H9 (cell line): ENCODE results near the gene KLF6. TPM values are rescaled to one million over a fixed set of nuclear protein-coding genes. Genes with fewer than 3 reads are reported as not detected.
A peak's percentile ranks its signal among the peaks of the same experiment; 100 is the strongest.

Experiments used
- DNase-seq: peaks from one replicate; pipeline ENCODE4 v3.0.0-alpha.2; 2017
- H2AFZ ChIP-seq: one replicate; pipeline ENCODE4 v1.6.1; 2013; ENCODE audit warnings: mild to moderate bottlenecking, low read length, control low read depth, moderate library complexity
- H2AK5ac ChIP-seq: 2 replicates; pipeline ENCODE4 v1.6.1; 2013; ENCODE audit warnings: low read length, control low read depth, mixed read lengths; ENCODE audit not compliant: insufficient read length
- H2BK120ac ChIP-seq: one replicate; pipeline ENCODE4 v1.6.1; 2013; ENCODE audit warnings: low read depth, mild to moderate bottlenecking, low read length, control low read depth, inconsistent platforms; ENCODE audit not compliant: poor library complexity, severe bottlenecking
- H2BK12ac ChIP-seq: 2 replicates; pipeline ENCODE4 v1.6.1; 2013; ENCODE audit warnings: low read length, control low read depth, mixed read lengths, low read depth; ENCODE audit not compliant: insufficient read length
- H2BK15ac ChIP-seq: 2 replicates; pipeline ENCODE4 v1.6.1; 2013; ENCODE audit warnings: low read depth, low read length, control low read depth
- H2BK20ac ChIP-seq: one replicate; pipeline ENCODE4 v1.6.1; 2013; ENCODE audit warnings: low read depth, mild to moderate bottlenecking, low read length, control low read depth, inconsistent platforms; ENCODE audit not compliant: poor library complexity, severe bottlenecking
- H2BK5ac ChIP-seq: 2 replicates; pipeline ENCODE4 v1.6.1; 2013; ENCODE audit warnings: low read length, control low read depth, mixed read lengths; ENCODE audit not compliant: insufficient read length
- H3K14ac ChIP-seq: 2 replicates; pipeline ENCODE4 v1.6.1; 2013; ENCODE audit warnings: low read length, control low read depth; ENCODE audit not compliant: insufficient read depth
- H3K18ac ChIP-seq: 2 replicates; pipeline ENCODE4 v1.6.1; 2013; ENCODE audit warnings: low read depth, mild to moderate bottlenecking, mixed read lengths, low read length, control low read depth; ENCODE audit not compliant: insufficient read length
- H3K23ac ChIP-seq: 2 replicates; pipeline ENCODE4 v1.6.1; 2013; ENCODE audit warnings: low read length, control low read depth, mixed read lengths, low read depth; ENCODE audit not compliant: insufficient read length
- H3K23me2 ChIP-seq: 2 replicates; pipeline ENCODE4 v1.6.1; 2013; ENCODE audit warnings: low read depth, mild to moderate bottlenecking, mixed read lengths, low read length, control low read depth; ENCODE audit not compliant: insufficient read length, poor library complexity, severe bottlenecking
- H3K27ac ChIP-seq: 2 replicates; pipeline ENCODE4 v1.5.1; 2013; ENCODE audit warnings: low read length, control low read depth, mixed read lengths, low read depth; ENCODE audit not compliant: insufficient read length
- H3K27me3 ChIP-seq: 2 replicates; pipeline ENCODE4 v1.6.1; 2013; ENCODE audit warnings: low read length, control low read depth, inconsistent platforms; ENCODE audit not compliant: insufficient read depth
- H3K4ac ChIP-seq: 2 replicates; pipeline ENCODE4 v1.6.1; 2013; ENCODE audit warnings: low read depth, mild to moderate bottlenecking, control low read depth, inconsistent platforms, low read length, moderate library complexity
- H3K4me1 ChIP-seq: 2 replicates; pipeline ENCODE4 v1.6.1; 2013; ENCODE audit warnings: low read length, control low read depth, inconsistent platforms; ENCODE audit not compliant: insufficient read depth
- H3K4me2 ChIP-seq: 2 replicates; pipeline ENCODE4 v1.6.1; 2013; ENCODE audit warnings: low read length, control low read depth, mixed read lengths; ENCODE audit not compliant: insufficient read length, insufficient read depth
- H3K56ac ChIP-seq: 2 replicates; pipeline ENCODE4 v1.6.1; 2013; ENCODE audit warnings: low read depth, mild to moderate bottlenecking, mixed read lengths, low read length, control low read depth; ENCODE audit not compliant: insufficient read length
- H3K79me1 ChIP-seq: 2 replicates; pipeline ENCODE4 v1.6.1; 2013; ENCODE audit warnings: low read depth, mild to moderate bottlenecking, moderate library complexity, low read length, control low read depth, inconsistent platforms; ENCODE audit not compliant: insufficient read depth, poor library complexity, severe bottlenecking
- H3K79me2 ChIP-seq: 2 replicates; pipeline ENCODE4 v1.6.1; 2013; ENCODE audit warnings: low read length, control low read depth, inconsistent platforms; ENCODE audit not compliant: insufficient read depth
- H3K9ac ChIP-seq: 2 replicates; pipeline ENCODE4 v1.6.1; 2013; ENCODE audit warnings: low read length, control low read depth, mixed read lengths; ENCODE audit not compliant: insufficient read length; ENCODE audit errors: extremely low read depth
- H3K9me3 ChIP-seq: one replicate; pipeline ENCODE4 v1.6.1; 2013; ENCODE audit warnings: low read depth, low read length, inconsistent platforms; ENCODE audit not compliant: control insufficient read depth
- H3T11ph ChIP-seq: one replicate; pipeline ENCODE4 v1.6.1; 2013; ENCODE audit warnings: mild to moderate bottlenecking, low read length, control low read depth, inconsistent platforms
- H4K20me1 ChIP-seq: one replicate; pipeline ENCODE4 v1.6.1; 2013; ENCODE audit not compliant: control insufficient read depth, insufficient read length, insufficient read depth
- H4K5ac ChIP-seq: 2 replicates; pipeline ENCODE4 v1.6.1; 2013; ENCODE audit warnings: low read depth, mild to moderate bottlenecking, mixed read lengths, low read length, control low read depth; ENCODE audit not compliant: insufficient read length
- H4K8ac ChIP-seq: replicated peaks from 2 replicates; pipeline ENCODE4 v1.6.1; 2013; ENCODE audit warnings: low read length, control low read depth, mixed read lengths, low read depth; ENCODE audit not compliant: insufficient read length
- H4K91ac ChIP-seq: 2 replicates; pipeline ENCODE4 v1.6.1; 2013; ENCODE audit warnings: low read depth, mild to moderate bottlenecking, moderate library complexity, mixed read lengths, low read length, control low read depth; ENCODE audit not compliant: insufficient read length
- H3K27ac Mint-ChIP-seq, 3 experiments: 2 replicates in 2 of 3; 3 replicates in 1 of 3; pipeline ENCODE4 v1.8.0; 2020 to 2021; ENCODE audit warnings: mixed read lengths in 3 of 3, mild to moderate bottlenecking in 1 of 3, moderate library complexity in 1 of 3
- H3K27me3 Mint-ChIP-seq: 2 replicates; pipeline ENCODE4 v1.8.0; 2021; ENCODE audit warnings: low read depth, mild to moderate bottlenecking, moderate library complexity, mixed read lengths
- H3K36me3 Mint-ChIP-seq, 3 experiments: 2 replicates in 2 of 3; 3 replicates in 1 of 3; pipeline ENCODE4 v1.8.0; 2020 to 2021; ENCODE audit warnings: low read depth in 3 of 3, mixed read lengths in 3 of 3; ENCODE audit not compliant: insufficient read depth in 1 of 3
- H3K4me1 Mint-ChIP-seq, 2 experiments: 2 replicates each; pipeline ENCODE4 v1.8.0; 2020; ENCODE audit warnings: mixed read lengths in 2 of 2
- H3K4me3 Mint-ChIP-seq, 2 experiments: 2 replicates in 1 of 2; 3 replicates in 1 of 2; pipeline ENCODE4 v1.8.0; 2020 to 2021; ENCODE audit warnings: mild to moderate bottlenecking in 2 of 2, mixed read lengths in 2 of 2, moderate library complexity in 1 of 2
- H3K9me3 Mint-ChIP-seq, 2 experiments: 2 replicates in 1 of 2; 3 replicates in 1 of 2; pipeline ENCODE4 v1.8.0; 2020; ENCODE audit warnings: mild to moderate bottlenecking in 2 of 2, mixed read lengths in 2 of 2, moderate library complexity in 1 of 2
- CTCF ChIP-seq: fragments of 200-600 bp; sonication (generic); conservative IDR thresholded peaks from 3 replicates; pipeline ENCODE4 v1.8.0; 2021; ENCODE audit warnings: antibody characterized with exemption, mild to moderate bottlenecking
- WGBS: extraction: QIAGEN DNeasy Blood & Tissue Kit; methylation state at CpG from one replicate; pipeline ENCODE4 v1.1.7; 2013; ENCODE audit warnings: missing lambda C conversion rate, low lambda C conversion rate, mixed read lengths; ENCODE audit not compliant: insufficient read length; ENCODE audit errors: extremely low coverage; 5-methylcytosine and 5-hydroxymethylcytosine counted together
- total RNA-seq: library from RNA; stranded (reverse); gene quantifications from 2 replicates; pipeline ENCODE4 v1.2.1, GENCODE V29; 2021

Gene KLF6
- total RNA-seq, 1 experiment from 2014 or later, result 19.3 TPM

- WGBS, result no CpG with 5 or more reads among the region's 5 CpGs
- Histone ChIP-seq H2BK120ac (no peak overlapping the region), H2AFZ (no peak overlapping the region), H3K18ac (no peak overlapping the region), H3K9ac (no peak overlapping the region), H2BK5ac (no peak overlapping the region), H3K79me1 (no peaks in the 10 kb centered on the region), H3K4me1 (no peaks in the 10 kb centered on the region; the same call in 1 of the 2 replicates), H3K23ac (no peak overlapping the region), H3K79me2 (no peaks in the 10 kb centered on the region), H2BK20ac (no peak overlapping the region), H2AK5ac (no peak overlapping the region), H3K9me3 (no peaks in the 10 kb centered on the region), H3K27me3 (0 out of 2 replicates have a peak, but pooled peaks cover 2% of the 10 kb centered on the region), H3K56ac (no peak overlapping the region), H4K20me1 (no peaks in the 10 kb centered on the region), H4K8ac (no peak overlapping the region), H2BK15ac (no peak overlapping the region), H3T11ph (no peak overlapping the region), H2BK12ac (no peak overlapping the region), H3K4ac (no peak overlapping the region), H4K91ac (no peak overlapping the region), H3K4me2 (no peak overlapping the region), H3K23me2 (no peaks in the 10 kb centered on the region), H3K27ac (peak overlapping the region; percentile 33), H3K14ac (no peak overlapping the region), H4K5ac (no peak overlapping the region)
- no peaks in the 10 kb centered on the region for H3K36me3 Mint-ChIP-seq
- H3K9me3 Mint-ChIP-seq, result no peaks in the 10 kb centered on the region
- peak; percentile 73 for DNase-seq
- peak overlapping the region in 1 of 3 experiments; percentile 73; a peak in 2 of 7 replicates for H3K27ac Mint-ChIP-seq
- H3K4me1 Mint-ChIP-seq, result peaks cover 32 to 41% of the 10 kb centered on the region in 2 experiments
- peaks cover 17% of the 10 kb centered on the region for H3K27me3 Mint-ChIP-seq
- no peak for TF ChIP-seq CTCF
- no peak overlapping the region for H3K4me3 Mint-ChIP-seq
These were observed 23.1 kb downstream of the KLF6 start for GRCh38 chr10:3761904-3762303.
